HCT116 (cell line): ENCODE data around the gene SYNE3. TPM values are rescaled to one million over a fixed set of nuclear protein-coding genes. Genes with fewer than 3 reads are reported as not detected.

Source experiments
- ATAC-seq: fragments of 200-7000 bp; cut with Tn5 transposase; 2 replicates; pipeline ENCODE4 v1.9.1; 2020; ENCODE audit warnings: mild to moderate bottlenecking, moderate library complexity
- BruUV-seq: library from RNA; stranded (reverse); fragments of 400-500 nt; replicated peaks from 2 replicates; lab custom pipeline; 2021; lab: Mats Ljungman, UMichigan
- CTCF ChIA-PET: fragments of 300-600 bp; sonication (Branson Sonifier 250); formaldehyde crosslinking; loops from one replicate; lab custom pipeline; 2021; ENCODE audit warnings: antibody characterized with exemption; lab: Charles Lee
- POLR2A ChIA-PET: fragments of 300-600, 350-600 bp; sonication (Branson Sonifier 250); formaldehyde crosslinking; loops from one replicate; lab custom pipeline; 2021; ENCODE audit warnings: antibody characterized with exemption; lab: Charles Lee
- RAD21 ChIA-PET, 2 experiments: fragments of 300-600 bp; sonication (Branson Sonifier 250); formaldehyde crosslinking; loops; one replicate each; lab custom pipeline; 2023; ENCODE audit warnings: low total read pairs in 2 of 2; ENCODE audit not compliant: uncharacterized antibody in 2 of 2, unreplicated experiment in 2 of 2, low non-redundant PET in 1 of 2; lab: Charles Lee
- DNase-seq: peaks from one replicate; pipeline ENCODE4 v3.0.0-alpha.2; 2010; ENCODE audit warnings: low read depth, low spot score
- H2AFZ ChIP-seq: fragments of 200-600 bp; shearing (Covaris generic), sonication (generic); 2 replicates; pipeline ENCODE4 v1.6.1; 2017; ENCODE audit warnings: low read depth, mixed run types, mixed read lengths, antibody characterized with exemption, low read length; ENCODE audit not compliant: poor library complexity, severe bottlenecking
- H3K27ac ChIP-seq: 2 replicates; pipeline ENCODE4 v1.5.1; 2012; ENCODE audit warnings: low read depth, low read length
- H3K27me3 ChIP-seq: fragments of 200-600 bp; sonication (generic); 2 replicates; pipeline ENCODE4 v1.6.1; 2016; ENCODE audit warnings: mixed run types, low read length, mixed read lengths; ENCODE audit not compliant: insufficient read depth
- H3K36me3 ChIP-seq, 2 experiments: fragments of 200-500 bp in 1 of 2; fragments of 200-600 bp in 1 of 2; sonication (Bioruptor generic) in 1 of 2; sonication (generic) in 1 of 2; 2 replicates each; pipeline versions ENCODE4 v1.5.1 to v1.6.1; 2014 to 2016; ENCODE audit warnings: low read length in 2 of 2, inconsistent platforms in 1 of 2, mixed read lengths in 1 of 2, mixed run types in 1 of 2; ENCODE audit not compliant: insufficient read depth in 2 of 2, control insufficient read depth in 1 of 2
- H3K4me1 ChIP-seq, 2 experiments: fragments of 200-600 bp in 1 of 2; sonication (generic) in 1 of 2; 2 replicates each; pipeline versions ENCODE4 v1.5.1 to v1.6.1; 2012 to 2017; ENCODE audit warnings: low read length in 2 of 2, inconsistent platforms in 1 of 2, mild to moderate bottlenecking in 1 of 2, mixed read lengths in 1 of 2, mixed run types in 1 of 2, moderate library complexity in 1 of 2; ENCODE audit not compliant: insufficient read depth in 2 of 2, control insufficient read depth in 1 of 2
- H3K4me2 ChIP-seq: fragments of 200-600 bp; sonication (generic); 2 replicates; pipeline ENCODE4 v1.6.1; 2017; ENCODE audit warnings: mixed run types, low read length, mixed read lengths
- H3K4me3 ChIP-seq, 2 experiments: fragments of 200-600 bp in 1 of 2; sonication (generic) in 1 of 2; replicated peaks in 1 of 2; 2 replicates each; pipeline ENCODE4 v1.5.1; 2011 to 2016; ENCODE audit warnings: low read length in 2 of 2, control low read depth in 1 of 2, low read depth in 1 of 2, mild to moderate bottlenecking in 1 of 2, mixed read lengths in 1 of 2, mixed run types in 1 of 2
- H3K79me2 ChIP-seq: fragments of 200-600 bp; sonication (generic); 2 replicates; pipeline ENCODE4 v1.6.1; 2017; ENCODE audit warnings: mild to moderate bottlenecking, mixed run types, low read length, moderate library complexity, mixed read lengths; ENCODE audit not compliant: insufficient read depth
- H3K9ac ChIP-seq: fragments of 200-600 bp; sonication (generic); 2 replicates; pipeline ENCODE4 v1.6.1; 2016; ENCODE audit warnings: low read length, mixed read lengths
- H3K9me2 ChIP-seq: fragments of 200-600 bp; sonication (generic), shearing (Covaris generic); 2 replicates; pipeline ENCODE4 v1.6.1; 2017; ENCODE audit warnings: mixed run types, mild to moderate bottlenecking, moderate library complexity; ENCODE audit not compliant: insufficient read depth
- H3K9me3 ChIP-seq, 2 experiments: fragments of 200-500 bp in 1 of 2; fragments of 200-600 bp in 1 of 2; sonication (Bioruptor generic) in 1 of 2; sonication (generic) in 1 of 2; 2 replicates each; pipeline ENCODE4 v1.6.1; 2014 to 2017; ENCODE audit warnings: low read length in 2 of 2, mixed read lengths in 2 of 2, inconsistent platforms in 1 of 2, low read depth in 1 of 2, mild to moderate bottlenecking in 1 of 2, mixed run types in 1 of 2, moderate library complexity in 1 of 2; ENCODE audit not compliant: control insufficient read depth in 1 of 2, insufficient read depth in 1 of 2
- H4K20me1 ChIP-seq: fragments of 200-600 bp; sonication (generic), shearing (Covaris generic); 2 replicates; pipeline ENCODE4 v1.6.1; 2017; ENCODE audit warnings: mixed run types, mild to moderate bottlenecking, moderate library complexity; ENCODE audit not compliant: insufficient read depth
- ATF3 ChIP-seq: IDR thresholded peaks from 2 replicates; pipeline ENCODE4 v1.6.1; 2012
- CBX3 ChIP-seq: IDR thresholded peaks from 2 replicates; pipeline ENCODE4 v1.6.1; 2012; ENCODE audit warnings: low read depth
- EGR1 ChIP-seq: IDR thresholded peaks from 2 replicates; pipeline ENCODE4 v1.6.1; 2012; ENCODE audit warnings: low read depth
- EZH2 ChIP-seq: fragments of 200-600 bp; sonication (generic); IDR thresholded peaks from 2 replicates; pipeline ENCODE4 v1.6.1; 2017; ENCODE audit warnings: antibody characterized with exemption, mixed run types
- FOSL1 ChIP-seq: IDR thresholded peaks from 2 replicates; pipeline ENCODE4 v1.6.1; 2012; ENCODE audit warnings: low read depth
- JUND ChIP-seq: IDR thresholded peaks from 2 replicates; pipeline ENCODE4 v1.6.1; 2012
- RAD21 ChIP-seq: IDR thresholded peaks from 2 replicates; pipeline ENCODE4 v1.6.1; 2012; ENCODE audit warnings: low read depth, mild to moderate bottlenecking
- REST ChIP-seq: IDR thresholded peaks from 2 replicates; pipeline ENCODE4 v1.6.1; 2012; ENCODE audit warnings: low read depth
- SP1 ChIP-seq: IDR thresholded peaks from 2 replicates; pipeline ENCODE4 v1.6.1; 2012; ENCODE audit warnings: low read depth
- SRF ChIP-seq: IDR thresholded peaks from 2 replicates; pipeline ENCODE4 v1.6.1; 2012; ENCODE audit warnings: low read depth
- ZBTB33 ChIP-seq: IDR thresholded peaks from 2 replicates; pipeline ENCODE4 v1.6.1; 2011; ENCODE audit warnings: mild to moderate bottlenecking, low read length, moderate library complexity; ENCODE audit not compliant: insufficient replicate concordance; ENCODE audit errors: extremely low read depth
- ZFX ChIP-seq: fragments of 450-650 bp; IDR thresholded peaks from 2 replicates; pipeline ENCODE4 v1.6.1; 2017
- ZNF274 ChIP-seq: fragments of 200-500 bp; sonication (Bioruptor generic); IDR thresholded peaks from 2 replicates; pipeline ENCODE4 v1.6.1; 2014; ENCODE audit warnings: mild to moderate bottlenecking, low read depth, low read length, inconsistent platforms
- intact Hi-C: fragments of 100-400 bp; cut with micrococcal nuclease; formaldehyde crosslinking; loops from 2 replicates; pipeline ENCODE4 v1.10.0; 2022
- total RNA-seq: library from RNA; stranded (reverse); gene quantifications from one replicate; pipeline ENCODE4 v1.2.1, GENCODE V29; 2021; ENCODE audit not compliant: unreplicated experiment

SYNE3 gene
- total RNA-seq, 1 experiment from 2014 or later = 3.6 TPM

GRCh38 chr14:95544588-95544987 lies 28.1 kb upstream of the SYNE3 start:
- Histone ChIP-seq H3K36me3 (0 out of 4 replicates have a peak, but pooled peaks cover 0 to 5% of the 10 kb centered on the region in 2 experiments), H3K4me3 (no peak overlapping the region), H3K27ac (no peak overlapping the region), H3K4me2 (no peak overlapping the region), H3K4me1 (peaks cover 15 to 26% of the 10 kb centered on the region in 2 experiments), H3K27me3 (no peaks in the 10 kb centered on the region), H2AFZ (no peak overlapping the region), H3K9me2 (no peaks in the 10 kb centered on the region), H3K9ac (no peak overlapping the region), H3K79me2 (peaks cover 42% of the 10 kb centered on the region), H3K9me3 (no peaks in the 10 kb centered on the region), H4K20me1 (peaks cover 7% of the 10 kb centered on the region; the same call in 1 of the 2 replicates)
- ChIA-PET RAD21 (no interaction called here), POLR2A (interaction anchor here (1.3 kb wide), 1 partner anchor 102 kb away, joined by 3 read pairs; no protein-coding TSS in a partner anchor), CTCF (interaction anchor here (1.4 kb wide), 1 partner anchor 17 kb away, joined by 4 read pairs; no protein-coding TSS in a partner anchor)
- no peak for DNase-seq
- TF ChIP-seq REST (no peak), RAD21 (no peak), FOSL1 (no peak), ZNF274 (no peak), EGR1 (no peak), ATF3 (no peak), ZFX (no peak), SP1 (no peak), JUND (no peak), SRF (no peak), CBX3 (no peak), EZH2 (no peak), ZBTB33 (no peak)
- ATAC-seq = no peak
- BruUV-seq = no TSS peak
- intact Hi-C loops = no loop called here
